Psoas muscle (tissue), 8 donors: ENCODE measurements around the gene SLC38A9. TPM values are rescaled to one million over a fixed set of nuclear protein-coding genes. Genes with fewer than 3 reads are reported as not detected.

Source experiments
- ATAC-seq, 4 donors: fragments of 200-7000 bp; cut with Tn5 transposase; one replicate each; pipeline ENCODE4 v1.9.1; 2020; ENCODE audit warnings: moderate library complexity in 3 of 4, mild to moderate bottlenecking in 2 of 4
- DNase-seq, 2 donors: peaks; one replicate each; pipeline ENCODE4 v3.0.0-alpha.2; 2020
- H3K27ac ChIP-seq: fragments of 200-600 bp; one replicate; pipeline ENCODE4 v1.8.0; 2022
- H3K27me3 ChIP-seq, 3 donors: fragments of 200-600 bp in 1 of 3; one replicate each; pipeline versions ENCODE4 v1.6.1 to v1.8.0; 2013 to 2022; ENCODE audit warnings: low read length in 2 of 3, mild to moderate bottlenecking in 2 of 3, moderate library complexity in 1 of 3; ENCODE audit not compliant: insufficient read depth in 3 of 3
- H3K36me3 ChIP-seq, 2 donors: fragments of 200-600 bp in 1 of 2; one replicate each; pipeline versions ENCODE4 v1.6.1 to v1.8.0; 2013 to 2022; ENCODE audit warnings: low read depth in 1 of 2, mild to moderate bottlenecking in 1 of 2, moderate library complexity in 1 of 2; ENCODE audit not compliant: insufficient read depth in 1 of 2
- H3K4me1 ChIP-seq: fragments of 200-600 bp; one replicate; pipeline ENCODE4 v1.8.0; 2022
- H3K4me3 ChIP-seq: fragments of 200-600 bp; one replicate; pipeline ENCODE4 v1.8.0; 2022; ENCODE audit warnings: mild to moderate bottlenecking
- H3K9me3 ChIP-seq: fragments of 200-600 bp; one replicate; pipeline ENCODE4 v1.8.0; 2022
- WGBS, 3 donors: extraction: QIAGEN DNeasy Blood & Tissue Kit; methylation state at CpG; one replicate each; pipeline versions ENCODE4 v1.1.6 to v1.1.7; 2013; 5-methylcytosine and 5-hydroxymethylcytosine counted together
- intact Hi-C, 2 donors: fragments of 100-400 bp; cut with DNase I; formaldehyde crosslinking; loops; one replicate each; pipeline versions ENCODE4 v1.11.0 to v1.14.2; 2022
- polyA plus RNA-seq, 3 donors: library from polyadenylated mRNA; stranded (reverse); fragments of 200-250 nt; gene quantifications; one replicate each; pipeline ENCODE4 v1.2.3, GENCODE V29; 2013
- total RNA-seq, 4 donors: library from RNA; stranded (reverse); fragmentation: NEBNext Ultra II Directional in 2 of 4; extraction: Animal tissue kit (Norgen Biotek cat#: 25700) in 2 of 4; gene quantifications; one replicate each; pipeline versions ENCODE4 v1.2.1 to v1.2.4, GENCODE V29; 2021 to 2023
- TF ChIP-seq, protein P1 (sequence below): fragments of 200-600 bp; IDR thresholded peaks from one replicate; pipeline ENCODE4 v1.8.0; 2022; ENCODE audit warnings: antibody characterized with exemption
- donor health status: healthy with polysubstance abuse.
- donor health status: DM: no; HTN: no; CAD: no; lungs with moderate emphysema.
- donor health status: Bipolar disorder and iron deficiency.
- donor health status: healthy.
- donor health status: DM: yes; HTN: yes; CAD: no.
- donor health status: DM: no; HTN: no; CAD: no.
- donor health status: DM: no; HTN: no; CAD: no.
- donor health status: DM: yes; HTN: yes; CAD: no.

Gene SLC38A9
- total and polyA plus RNA-seq, 7 donors, result 4.3 to 7.2 (median 6.8) TPM

DNA sequence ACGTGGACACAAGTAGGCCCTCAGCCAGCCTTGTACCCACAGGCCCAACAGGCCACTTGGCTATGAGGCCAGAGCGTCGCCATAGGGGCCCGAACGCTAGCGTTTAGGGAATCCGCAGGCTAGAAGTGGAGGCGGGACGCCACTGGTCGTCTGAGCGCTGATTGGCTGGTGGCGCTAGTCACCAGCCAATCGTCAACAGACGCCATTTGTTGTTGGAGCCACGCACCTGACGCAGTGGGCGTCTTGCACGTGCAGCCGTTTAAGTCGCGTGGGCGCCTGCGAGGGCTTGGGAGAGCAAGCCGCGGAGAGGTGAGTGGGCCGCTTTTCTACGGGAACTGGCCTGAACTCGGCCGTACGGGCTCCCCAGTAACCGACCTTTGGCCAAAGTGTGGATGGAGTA, 25.7 kb upstream of the SLC38A9 start, which contains the start of gene DDX4:
DDX4 (plus strand) TSS at position 269 of the 400 bp plus-strand sequence. CDS start 903 bp downstream, outside the sequence.
- H3K27me3 ChIP-seq, result peaks cover 0 to 2% (median 0%) of the 10 kb centered on the region in 3 donors
- no peak for ATAC-seq
- H3K9me3 ChIP-seq, result no peaks in the 10 kb centered on the region
- intact Hi-C loops, result no loop called here
- TF ChIP-seq, protein P1, sequence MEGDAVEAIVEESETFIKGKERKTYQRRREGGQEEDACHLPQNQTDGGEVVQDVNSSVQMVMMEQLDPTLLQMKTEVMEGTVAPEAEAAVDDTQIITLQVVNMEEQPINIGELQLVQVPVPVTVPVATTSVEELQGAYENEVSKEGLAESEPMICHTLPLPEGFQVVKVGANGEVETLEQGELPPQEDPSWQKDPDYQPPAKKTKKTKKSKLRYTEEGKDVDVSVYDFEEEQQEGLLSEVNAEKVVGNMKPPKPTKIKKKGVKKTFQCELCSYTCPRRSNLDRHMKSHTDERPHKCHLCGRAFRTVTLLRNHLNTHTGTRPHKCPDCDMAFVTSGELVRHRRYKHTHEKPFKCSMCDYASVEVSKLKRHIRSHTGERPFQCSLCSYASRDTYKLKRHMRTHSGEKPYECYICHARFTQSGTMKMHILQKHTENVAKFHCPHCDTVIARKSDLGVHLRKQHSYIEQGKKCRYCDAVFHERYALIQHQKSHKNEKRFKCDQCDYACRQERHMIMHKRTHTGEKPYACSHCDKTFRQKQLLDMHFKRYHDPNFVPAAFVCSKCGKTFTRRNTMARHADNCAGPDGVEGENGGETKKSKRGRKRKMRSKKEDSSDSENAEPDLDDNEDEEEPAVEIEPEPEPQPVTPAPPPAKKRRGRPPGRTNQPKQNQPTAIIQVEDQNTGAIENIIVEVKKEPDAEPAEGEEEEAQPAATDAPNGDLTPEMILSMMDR, result no peak
- WGBS, 3 donors, result 95 to 97% (median 96%) methylated on average over 31 of the region's 31 CpGs
- H3K4me3 ChIP-seq, result no peak within 1 kb of the TSS
- H3K27ac ChIP-seq, result no peak within 1 kb of the TSS
- no peak for DNase-seq
- H3K4me1 ChIP-seq, result no peaks in the 10 kb centered on the region
- H3K36me3 ChIP-seq, result no peaks in the 10 kb centered on the region

DNA sequence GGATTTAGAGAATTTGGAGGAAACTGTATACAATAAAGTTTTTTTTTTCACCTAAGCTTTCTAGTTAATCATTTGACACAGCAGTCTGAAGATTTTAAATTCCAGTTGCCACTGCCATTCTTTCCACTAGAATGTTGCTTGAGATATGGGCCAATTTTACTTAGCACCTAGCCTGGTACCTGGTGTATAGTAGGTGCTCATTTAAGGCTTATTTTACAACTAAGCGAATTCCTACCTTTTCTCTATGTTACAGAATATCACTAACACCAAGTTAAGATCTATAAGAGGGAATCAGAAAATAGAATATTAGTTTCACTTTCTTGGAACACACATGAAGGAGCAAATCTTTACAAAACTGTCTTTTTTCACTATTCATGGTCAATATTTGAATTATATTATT, 22.5 kb upstream of the SLC38A9 start:
- ATAC-seq, result no peak
- no peak for DNase-seq
- H3K4me1 ChIP-seq, result no peaks in the 10 kb centered on the region
- TF ChIP-seq, protein P1, result no peak
- intact Hi-C loops, result no loop called here
- H3K36me3 ChIP-seq, result no peaks in the 10 kb centered on the region
- no peak overlapping the region for H3K4me3 ChIP-seq
- peaks cover 0 to 2% (median 0%) of the 10 kb centered on the region in 3 donors for H3K27me3 ChIP-seq
- H3K27ac ChIP-seq, result no peak overlapping the region
- WGBS, 3 donors, result 62 to 98% (median 62%) methylated on average over 1 of the region's 1 CpG
- no peaks in the 10 kb centered on the region for H3K9me3 ChIP-seq

DNA sequence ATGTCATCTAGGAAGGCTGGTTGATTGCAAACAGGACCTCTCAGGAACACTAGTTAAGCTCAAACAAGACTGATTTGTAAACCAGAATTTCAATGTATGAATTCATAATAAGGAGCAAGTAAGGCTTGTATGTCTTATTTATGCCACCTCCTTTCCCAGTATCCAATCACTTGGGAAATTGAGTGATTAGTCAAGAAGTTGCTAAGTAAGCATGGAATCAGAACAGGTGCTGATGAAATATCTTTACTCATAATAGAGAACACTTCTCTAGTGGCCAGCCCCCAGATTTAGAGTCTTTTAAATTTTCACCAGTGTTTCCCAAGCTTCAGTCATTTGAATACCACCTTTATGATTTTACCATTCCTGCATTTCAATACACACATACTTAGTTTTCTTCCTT, 20.5 kb upstream of the SLC38A9 start:
- no peaks in the 10 kb centered on the region for H3K36me3 ChIP-seq
- no peaks in the 10 kb centered on the region for H3K9me3 ChIP-seq
- no peak overlapping the region for H3K27ac ChIP-seq
- no peak overlapping the region for H3K4me3 ChIP-seq
- ATAC-seq (no peak), DNase-seq (no peak)
- H3K4me1 ChIP-seq, result no peaks in the 10 kb centered on the region
- TF ChIP-seq, protein P1, result no peak
- no peaks in the 10 kb centered on the region for H3K27me3 ChIP-seq
- intact Hi-C loops, result no loop called here

DNA sequence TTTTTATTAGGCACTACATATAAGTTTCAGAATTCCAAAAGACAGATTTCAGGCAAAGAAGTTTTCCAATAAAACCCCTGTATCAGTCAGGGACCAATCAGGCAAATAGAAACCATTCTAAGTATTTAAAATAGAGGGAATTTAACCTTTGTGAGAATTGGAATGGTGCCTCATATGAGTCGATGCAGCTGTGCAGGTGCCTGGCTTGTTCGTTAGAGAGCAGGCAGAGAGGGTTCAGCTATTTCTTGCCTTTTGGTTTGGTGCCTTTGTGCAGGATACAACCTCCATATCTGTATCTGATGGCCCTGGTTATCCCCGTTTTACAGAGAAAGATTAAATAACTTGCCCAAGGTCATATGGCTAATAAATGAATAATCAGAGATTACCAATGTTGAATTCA, 19.7 kb upstream of the SLC38A9 start:
- WGBS, 3 donors, result 52 to 64% (median 59%) methylated on average over 3 of the region's 3 CpGs
- Histone ChIP-seq H3K4me3 (no peak overlapping the region), H3K27me3 (no peaks in the 10 kb centered on the region), H3K9me3 (no peaks in the 10 kb centered on the region), H3K27ac (no peak overlapping the region), H3K4me1 (no peaks in the 10 kb centered on the region), H3K36me3 (no peaks in the 10 kb centered on the region)
- DNase-seq (no peak), ATAC-seq (no peak)
- intact Hi-C loops, result no loop called here
- TF ChIP-seq, protein P1, result no peak

DNA sequence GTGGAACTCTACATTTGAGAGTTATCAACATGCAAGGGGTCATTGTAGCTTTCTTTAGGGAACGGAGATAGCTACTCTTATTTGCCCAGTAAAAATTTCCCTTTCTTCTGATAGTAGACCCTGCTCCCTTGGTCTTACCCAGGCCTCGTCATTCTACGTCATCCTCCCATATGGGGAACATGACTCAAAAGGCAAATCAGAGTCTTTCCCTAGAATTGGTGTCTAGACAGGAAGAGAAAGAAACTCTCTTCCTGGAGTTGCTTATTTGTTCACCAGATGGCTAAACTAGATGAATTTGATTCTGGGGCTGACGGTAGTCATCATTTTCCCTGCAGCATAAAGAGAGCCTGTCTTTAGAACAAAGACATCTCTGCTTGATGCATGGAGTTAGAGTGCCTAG, 12.2 kb upstream of the SLC38A9 start:
- H3K4me1 ChIP-seq, result no peaks in the 10 kb centered on the region
- H3K36me3 ChIP-seq, result no peaks in the 10 kb centered on the region
- no peak for ATAC-seq
- WGBS, 3 donors, result 70 to 82% (median 78%) methylated on average over 4 of the region's 4 CpGs
- no peak overlapping the region for H3K4me3 ChIP-seq
- no peak for DNase-seq
- TF ChIP-seq, protein P1, result no peak
- H3K27ac ChIP-seq, result no peak overlapping the region
- intact Hi-C loops, result no loop called here
- no peaks in the 10 kb centered on the region for H3K27me3 ChIP-seq
- no peaks in the 10 kb centered on the region for H3K9me3 ChIP-seq
